IMR-90 (cell line): Measurements from ENCODE around the gene GCC2. TPM values are rescaled to one million over a fixed set of nuclear protein-coding genes. Genes with fewer than 3 reads are reported as not detected.
A peak's percentile ranks its signal among the peaks of the same experiment; 100 is the strongest.

Experiments
- ATAC-seq: fragments of 200-7000 bp; cut with Tn5 transposase; 2 replicates; pipeline ENCODE4 v1.9.1; 2020; ENCODE audit warnings: low read depth, mild to moderate bottlenecking, moderate library complexity
- BruUV-seq: library from RNA; stranded (reverse); fragments of 400-500 nt; replicated peaks from 2 replicates; lab custom pipeline; 2021; lab: Mats Ljungman, UMichigan
- CTCF ChIA-PET: fragments of 300-600 bp; formaldehyde crosslinking; extraction: SDS; loops from one replicate; lab custom pipeline; 2021; ENCODE audit warnings: antibody characterized with exemption; lab: Yijun Ruan, JAX
- POLR2A ChIA-PET: fragments of 300-600 bp; sonication (Branson Sonifier 250); formaldehyde crosslinking; loops from one replicate; lab custom pipeline; 2022; ENCODE audit warnings: antibody characterized with exemption; ENCODE audit not compliant: unreplicated experiment; lab: Charles Lee
- DNase-seq: peaks from one replicate; pipeline ENCODE4 v3.0.0; 2013
- H2AFZ ChIP-seq: replicated peaks from 2 replicates; pipeline ENCODE3; 2013; ENCODE audit warnings: low read length, mild to moderate bottlenecking; ENCODE audit not compliant: poor library complexity
- H2AK5ac ChIP-seq: 2 replicates; pipeline ENCODE4 v1.6.1; 2013; ENCODE audit warnings: low read depth, low read length, inconsistent platforms
- H2AK9ac ChIP-seq: replicated peaks from 2 replicates; pipeline ENCODE3; 2013; ENCODE audit warnings: mild to moderate bottlenecking, low read depth, low read length, moderate library complexity; ENCODE audit not compliant: poor library complexity
- H2BK120ac ChIP-seq: 2 replicates; pipeline ENCODE4 v1.6.1; 2013; ENCODE audit warnings: low read depth, low read length, inconsistent platforms
- H2BK15ac ChIP-seq: 3 replicates; pipeline ENCODE4 v1.6.1; 2013; ENCODE audit warnings: low read depth, low read length, inconsistent platforms
- H2BK20ac ChIP-seq: 2 replicates; pipeline ENCODE4 v1.6.1; 2013; ENCODE audit warnings: low read depth, mild to moderate bottlenecking, inconsistent platforms, low read length, moderate library complexity
- H2BK5ac ChIP-seq: 2 replicates; pipeline ENCODE4 v1.6.1; 2013; ENCODE audit warnings: mild to moderate bottlenecking, low read depth, low read length, inconsistent platforms; ENCODE audit not compliant: poor library complexity, severe bottlenecking
- H3K14ac ChIP-seq: replicated peaks from 2 replicates; pipeline ENCODE4 v1.6.1; 2013; ENCODE audit warnings: low read depth, low read length, inconsistent platforms
- H3K18ac ChIP-seq: 2 replicates; pipeline ENCODE4 v1.6.1; 2013; ENCODE audit warnings: low read depth, low read length, control low read depth
- H3K23ac ChIP-seq: 2 replicates; pipeline ENCODE4 v1.6.1; 2013; ENCODE audit warnings: low read depth, low read length, inconsistent platforms
- H3K27ac ChIP-seq: 2 replicates; pipeline ENCODE4 v1.5.1; 2013; ENCODE audit warnings: mild to moderate bottlenecking, control low read depth, low read length; ENCODE audit not compliant: insufficient read depth
- H3K27me3 ChIP-seq: 2 replicates; pipeline ENCODE4 v1.6.1; 2013; ENCODE audit warnings: low read length; ENCODE audit not compliant: control insufficient read depth, insufficient read depth
- H3K36me3 ChIP-seq: 2 replicates; pipeline ENCODE4 v1.6.1; 2013; ENCODE audit warnings: low read length, mixed read lengths; ENCODE audit not compliant: control insufficient read depth, insufficient read depth
- H3K4ac ChIP-seq: 2 replicates; pipeline ENCODE4 v1.6.1; 2013; ENCODE audit warnings: low read depth, low read length, inconsistent platforms
- H3K4me1 ChIP-seq: 2 replicates; pipeline ENCODE4 v1.6.1; 2013; ENCODE audit warnings: low read length, mixed read lengths; ENCODE audit not compliant: control insufficient read depth, insufficient read depth
- H3K4me2 ChIP-seq: 2 replicates; pipeline ENCODE4 v1.6.1; 2013; ENCODE audit warnings: low read depth, mild to moderate bottlenecking, control low read depth, low read length, moderate library complexity
- H3K4me3 ChIP-seq: 2 replicates; pipeline ENCODE4 v1.5.1; 2013; ENCODE audit warnings: low read depth, mild to moderate bottlenecking, control low read depth, low read length, moderate library complexity; ENCODE audit not compliant: insufficient read depth
- H3K56ac ChIP-seq: 2 replicates; pipeline ENCODE4 v1.6.1; 2013; ENCODE audit warnings: low read length, inconsistent platforms; ENCODE audit not compliant: insufficient read depth; ENCODE audit errors: extremely low read depth
- H3K79me1 ChIP-seq, 2 experiments: 2 replicates each; pipeline ENCODE4 v1.6.1; 2013; ENCODE audit warnings: low read length in 2 of 2, inconsistent platforms in 1 of 2, low read depth in 1 of 2
- H3K9ac ChIP-seq: 2 replicates; pipeline ENCODE4 v1.6.1; 2013; ENCODE audit warnings: low read depth, low read length, control low read depth
- H3K9me1 ChIP-seq: 2 replicates; pipeline ENCODE4 v1.6.1; 2013; ENCODE audit warnings: low read length, inconsistent platforms; ENCODE audit not compliant: insufficient read depth
- H3K9me3 ChIP-seq: 2 replicates; pipeline ENCODE4 v1.6.1; 2013; ENCODE audit warnings: low read length; ENCODE audit not compliant: control insufficient read depth, insufficient read depth
- H4K20me1 ChIP-seq: 2 replicates; pipeline ENCODE4 v1.6.1; 2013; ENCODE audit warnings: low read length, inconsistent platforms; ENCODE audit not compliant: insufficient read depth
- H4K5ac ChIP-seq: 2 replicates; pipeline ENCODE4 v1.6.1; 2013; ENCODE audit warnings: mild to moderate bottlenecking, low read depth, low read length, control low read depth
- H4K8ac ChIP-seq, 2 experiments: 2 replicates each; pipeline ENCODE4 v1.6.1; 2013; ENCODE audit warnings: low read depth in 2 of 2, low read length in 2 of 2, control low read depth in 1 of 2, inconsistent platforms in 1 of 2
- H4K91ac ChIP-seq: 2 replicates; pipeline ENCODE4 v1.6.1; 2013; ENCODE audit warnings: low read depth, low read length, inconsistent platforms; ENCODE audit not compliant: insufficient read depth
- CEBPB ChIP-seq: IDR thresholded peaks from 2 replicates; pipeline ENCODE4 v1.6.1; 2012; ENCODE audit warnings: low read depth, low read length, improper control_type of control experiment
- ELK1 ChIP-seq: fragments of 150-350 bp; IDR thresholded peaks from 2 replicates; pipeline ENCODE4 v1.6.1; 2016; ENCODE audit warnings: low read depth, mild to moderate bottlenecking, low read length, moderate library complexity, borderline replicate concordance
- FOS ChIP-seq: fragments of 150-350 bp; IDR thresholded peaks from 2 replicates; pipeline ENCODE4 v1.6.1; 2016; ENCODE audit warnings: low read depth, low read length
- POLR2A ChIP-seq: IDR thresholded peaks from 2 replicates; pipeline ENCODE4 v1.6.1; 2012; ENCODE audit warnings: mild to moderate bottlenecking, low read depth, low read length
- RCOR1 ChIP-seq: IDR thresholded peaks from 2 replicates; pipeline ENCODE4 v1.6.1; 2012; ENCODE audit warnings: mild to moderate bottlenecking, low read length, improper control_type of control experiment; ENCODE audit not compliant: insufficient replicate concordance
- SMC3 ChIP-seq: fragments of 150-350 bp; IDR thresholded peaks from 2 replicates; pipeline ENCODE4 v1.6.1; 2016; ENCODE audit warnings: low read depth, mild to moderate bottlenecking, antibody characterized with exemption, low read length, moderate library complexity
- USF2 ChIP-seq: fragments of 150-350 bp; IDR thresholded peaks from 2 replicates; pipeline ENCODE4 v1.6.1; 2017; ENCODE audit warnings: mild to moderate bottlenecking, antibody characterized with exemption, low read length, low read depth
- WGBS, 2 experiments: methylation state at CpG; one replicate each; pipeline versions ENCODE4 v1.1.5 to v1.1.7; 2013; ENCODE audit warnings: missing lambda C conversion rate in 2 of 2; ENCODE audit not compliant: insufficient read length in 1 of 2; ENCODE audit errors: extremely low coverage in 2 of 2; 5-methylcytosine and 5-hydroxymethylcytosine counted together
- dilution Hi-C: fragments of 300-500 bp; cut with HindIII; formaldehyde crosslinking; loops from one replicate; pipeline ENCODE4 v1.14.3; 2018; ENCODE audit warnings: low sequenced_read_pairs; ENCODE audit not compliant: unreplicated experiment
- in situ Hi-C: fragments of 300-500 bp; cut with MboI; formaldehyde crosslinking; loops from 3 replicates; pipeline ENCODE4 v1.14.3; 2019; ENCODE audit warnings: low sequenced_read_pairs, inconsistent platforms, mixed read lengths
- intact Hi-C: fragments of 100-400 bp; cut with micrococcal nuclease; formaldehyde crosslinking; loops from 2 replicates; pipeline ENCODE4 v1.10.0; 2022
- polyA plus RNA-seq, 3 experiments: library from polyadenylated mRNA; depleted of rRNA; stranded (reverse); fragments of >200 nt; gene quantifications; 2 replicates each; pipeline ENCODE4 v1.2.3, GENCODE V29; 2012; ENCODE audit warnings: low replicate concordance in 1 of 3
- total RNA-seq: library from RNA; depleted of rRNA; stranded (reverse); fragments of >200 nt; gene quantifications from 2 replicates; pipeline ENCODE4 v1.2.3, GENCODE V29; 2012

The GCC2 gene
- total and polyA plus RNA-seq, 2 of the 4 experiments (the other 2 are of a cell fraction), result 6.4 to 8.6 TPM

DNA sequence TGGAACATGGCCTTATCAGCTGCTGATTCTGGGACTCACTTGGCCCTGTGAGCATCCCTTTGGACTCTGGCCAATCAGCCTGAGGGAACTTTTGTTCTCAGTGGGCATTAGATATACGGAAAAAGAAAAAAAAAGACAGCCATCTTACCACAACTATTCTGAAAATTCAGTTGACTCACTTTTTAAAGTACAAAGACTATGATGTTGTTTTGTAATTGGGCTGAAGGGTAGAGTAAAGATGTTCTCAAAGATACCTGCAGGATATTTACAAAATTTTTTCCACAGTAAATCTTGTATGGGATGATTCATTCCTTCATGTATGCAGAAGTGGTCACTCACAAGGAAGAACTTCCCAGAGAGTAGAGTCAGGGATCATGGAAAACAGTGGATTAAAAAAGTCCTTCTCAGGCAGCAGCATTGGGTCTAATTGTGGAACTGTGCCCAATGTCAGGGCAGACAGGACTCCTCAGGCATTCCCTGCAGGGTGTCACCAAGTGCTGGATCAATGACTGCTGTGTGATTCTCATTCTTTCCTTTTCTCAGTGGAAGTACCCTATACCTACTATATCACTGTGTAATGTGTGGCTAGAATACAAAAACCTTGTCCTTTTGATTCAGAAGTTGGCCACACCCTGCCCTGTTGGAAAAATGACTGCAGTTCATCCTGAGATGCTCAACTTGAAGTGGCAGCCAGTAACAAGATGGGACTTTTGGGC, 35.9 kb upstream of the GCC2 start:
- Histone ChIP-seq H3K9me3 (no peaks in the 10 kb centered on the region), H2BK120ac (peak overlapping the region; percentile 86), H4K20me1 (no peaks in the 10 kb centered on the region), H3K18ac (peak overlapping the region; percentile 72; the same call in 1 of the 2 replicates), H3K36me3 (no peaks in the 10 kb centered on the region), H2BK20ac (peak overlapping the region; percentile 90), H3K14ac (peak overlapping the region; percentile 76), H3K4ac (peak overlapping the region; percentile 83), H4K8ac (peak overlapping the region; percentile 66 to 89), H4K5ac (0 out of 2 replicates have a peak overlapping the region, but pooled peaks have one; percentile 5), H3K4me3 (no peak overlapping the region), H3K27ac (peak overlapping the region; percentile 74), H2AK5ac (peak overlapping the region; percentile 95), H4K91ac (peak overlapping the region; percentile 83), H3K23ac (peak overlapping the region; percentile 89; the same call in 1 of the 2 replicates), H3K79me1 (peaks cover 0 to 8% of the 10 kb centered on the region in 2 experiments; a peak in 1 of 4 replicates), H2AK9ac (peak overlapping the region; percentile 88), H2AFZ (peak overlapping the region; percentile 27), H3K27me3 (no peaks in the 10 kb centered on the region), H3K4me2 (no peak overlapping the region), H3K56ac (peak overlapping the region; percentile 47), H2BK5ac (peak overlapping the region; percentile 75), H3K9ac (no peak overlapping the region), H3K9me1 (peaks cover 19% of the 10 kb centered on the region), H2BK15ac (peak overlapping the region; percentile 66), H3K4me1 (peaks cover 12% of the 10 kb centered on the region)
- WGBS, 2 experiments, result no CpG with 5 or more reads among the region's 1 CpG
- TF ChIP-seq FOS (no peak), POLR2A (no peak), CEBPB (0 out of 2 replicates have a peak, but pooled peaks have one; percentile 5), ELK1 (no peak), RCOR1 (peak; percentile 53), SMC3 (no peak), USF2 (no peak)
- in situ Hi-C loops (no loop called here), intact Hi-C loops (loop anchor here (5.0 kb wide), 1 partner anchor 34 kb away; the partner anchor contains the start of gene GCC2), dilution Hi-C loops (no loop called here)
- CTCF ChIA-PET, result interaction anchor here (0.6 to 1.0 kb wide), 2 partner anchors 27 to 224 kb away, joined by 4 read pairs; no protein-coding TSS in a partner anchor
- no TSS peak for BruUV-seq
- DNase-seq (peak; percentile 91), ATAC-seq (peak; percentile 56)
- POLR2A ChIA-PET, result no interaction called here
